Adrenal gland (tissue), 12 donors: Measurements from ENCODE around the gene APOB. TPM values are rescaled to one million over a fixed set of nuclear protein-coding genes. Genes with fewer than 3 reads are reported as not detected.

Source experiments
- DNase-seq, 7 donors: peaks; one replicate each; pipeline ENCODE4 v3.0.0-alpha.2; 2019 to 2020
- H3K27ac ChIP-seq, 5 donors: fragments of 200-600 bp; sonication (generic) in 4 of 5; 1 replicate in 3 of 5; 2 replicates in 2 of 5; pipeline versions ENCODE4 v1.5.1 to v1.8.0; 2016 to 2020; ENCODE audit warnings: mild to moderate bottlenecking in 1 of 5
- H3K27me3 ChIP-seq: fragments of 200-600 bp; 2 replicates; pipeline ENCODE4 v1.8.0; 2021
- H3K36me3 ChIP-seq, 2 donors: fragments of 200-600 bp; replicated peaks in 1 of 2; 1 replicate in 1 of 2; 2 replicates in 1 of 2; pipeline versions ENCODE4 v1.5.1 to v1.8.0; 2018 to 2022
- H3K4me1 ChIP-seq, 2 donors: fragments of 200-600 bp; replicated peaks in 1 of 2; 1 replicate in 1 of 2; 2 replicates in 1 of 2; pipeline versions ENCODE4 v1.5.1 to v1.8.0; 2018 to 2021
- H3K4me3 ChIP-seq, 4 donors: fragments of 200-600 bp; sonication (generic) in 3 of 4; one replicate each; pipeline ENCODE4 v1.5.1; 2016 to 2018
- H3K9me3 ChIP-seq, 3 donors: fragments of 200-600 bp; sonication (generic) in 1 of 3; replicated peaks in 1 of 3; 1 replicate in 2 of 3; 2 replicates in 1 of 3; pipeline versions ENCODE4 v1.5.1 to v1.8.0; 2016 to 2021
- CTCF ChIP-seq, 6 experiments: fragments of 450-650 bp in 4 of 6; fragments of 200-600 bp in 2 of 6; sonication (generic) in 1 of 6; IDR thresholded peaks; 1 replicate in 5 of 6; 2 replicates in 1 of 6; pipeline versions ENCODE4 v1.5.1 to v1.8.0; 2016 to 2021; ENCODE audit warnings: antibody characterized with exemption in 6 of 6, mild to moderate bottlenecking in 2 of 6, moderate library complexity in 1 of 6
- POLR2A ChIP-seq, 2 donors: fragments of 450-650 bp; IDR thresholded peaks; one replicate each; pipeline ENCODE4 v1.6.1; 2017; ENCODE audit warnings: antibody characterized with exemption in 2 of 2, mild to moderate bottlenecking in 2 of 2, moderate library complexity in 1 of 2
- WGBS, 4 donors: extraction: QIAGEN DNeasy Blood & Tissue Kit in 2 of 4; methylation state at CpG; one replicate each; pipeline versions ENCODE4 v1.1.5 to v1.1.7; 2013 to 2017; 5-methylcytosine and 5-hydroxymethylcytosine counted together
- intact Hi-C, 2 donors: fragments of 100-400 bp; cut with DNase I; formaldehyde crosslinking; loops; one replicate each; pipeline versions ENCODE4 v1.14.1 to v1.15.0; 2022 to 2023
- polyA plus RNA-seq, 3 donors: library from polyadenylated mRNA; stranded (reverse); fragments of 200-250 nt in 2 of 3; fragments of 350-450 nt in 1 of 3; fragmentation: Illumina TruSeq in 1 of 3; extraction: RNeasy Lipid Tissue Mini Kit (QIAGEN cat#74804) in 1 of 3; gene quantifications; one replicate each; pipeline ENCODE4 v1.2.3, GENCODE V29; 2013 to 2014
- total RNA-seq, 9 donors: library from RNA; depleted of rRNA in 4 of 9; stranded (reverse); fragments of >200 nt in 4 of 9; fragments of 120-200 nt in 1 of 9; fragmentation: NEBNext Ultra II Directional in 1 of 9; extraction: Animal tissue kit (Norgen Biotek cat#: 25700) in 1 of 9; gene quantifications; one replicate each; pipeline versions ENCODE4 v1.1.0 to v1.2.4, GENCODE V29; 2013 to 2023
- donor health status: healthy with polysubstance abuse.
- donor health status: Bipolar disorder and iron deficiency.
- donor health status: DM: yes; HTN: yes; CAD: no.
- donor health status: DM: no; HTN: no; CAD: no.
- donor health status: DM: no; HTN: no; CAD: no.
- donor health status: DM: yes; HTN: yes; CAD: no.

Gene APOB
- total and polyA plus RNA-seq, 12 donors = under 0.01 to 1.9 (median 0.16) TPM; not detected in 1

GRCh38 chr2:20959252-20959651 is 84.6 kb downstream of the APOB start:
- Histone ChIP-seq H3K27ac (no peak overlapping the region), H3K4me3 (no peak overlapping the region), H3K4me1 (no peaks in the 10 kb centered on the region), H3K9me3 (no peaks in the 10 kb centered on the region), H3K36me3 (no peaks in the 10 kb centered on the region), H3K27me3 (no peaks in the 10 kb centered on the region)
- 86 to 89% (median 89%) methylated on average over 4 of the region's 4 CpGs for WGBS, 4 donors
- intact Hi-C loops = no loop called here
- no peak for DNase-seq
- TF ChIP-seq CTCF (IDR thresholded peaks at IDR 0.05) = no peak
- TF ChIP-seq POLR2A (IDR thresholded peaks at IDR 0.05) = no peak

- TF ChIP-seq CTCF (IDR thresholded peaks at IDR 0.05) (no peak), POLR2A (IDR thresholded peaks at IDR 0.05) (no peak)
- Histone ChIP-seq H3K9me3 (no peaks in the 10 kb centered on the region), H3K27ac (no peak overlapping the region), H3K4me3 (no peak overlapping the region), H3K36me3 (no peaks in the 10 kb centered on the region), H3K4me1 (no peaks in the 10 kb centered on the region), H3K27me3 (no peaks in the 10 kb centered on the region)
- intact Hi-C loops = no loop called here
- 82 to 89% (median 84%) methylated on average over 14 to 21 of the region's 21 CpGs for WGBS, 4 donors
- no peak for DNase-seq
Observed at GRCh38 chr2:20957788-20958525, 85.9 kb downstream of the APOB start.

GRCh38 chr2:20955277-20956026 is 88.4 kb downstream of the APOB start:
- Histone ChIP-seq H3K4me3 (no peak overlapping the region), H3K9me3 (no peaks in the 10 kb centered on the region), H3K36me3 (no peaks in the 10 kb centered on the region), H3K27me3 (no peaks in the 10 kb centered on the region), H3K4me1 (no peaks in the 10 kb centered on the region), H3K27ac (no peak overlapping the region)
- 80 to 85% (median 83%) methylated on average over 7 to 10 of the region's 10 CpGs for WGBS, 4 donors
- no peak for DNase-seq
- intact Hi-C loops = no loop called here
- no peak for TF ChIP-seq CTCF (IDR thresholded peaks at IDR 0.05)
- TF ChIP-seq POLR2A (IDR thresholded peaks at IDR 0.05) = no peak

- no peak for DNase-seq
- 80 to 88% (median 85%) methylated on average over 10 of the region's 10 CpGs for WGBS, 4 donors
Observed at GRCh38 chr2:20953146-20953824, 90.6 kb downstream of the APOB start.

More at GRCh38 chr2:20953146-20953824, 90.6 kb downstream of the APOB start:
- Histone ChIP-seq H3K9me3 (no peaks in the 10 kb centered on the region), H3K4me3 (no peak overlapping the region), H3K27ac (no peak overlapping the region), H3K27me3 (no peaks in the 10 kb centered on the region), H3K4me1 (no peaks in the 10 kb centered on the region), H3K36me3 (no peaks in the 10 kb centered on the region)
- no peak for TF ChIP-seq POLR2A (IDR thresholded peaks at IDR 0.05)
- TF ChIP-seq CTCF (IDR thresholded peaks at IDR 0.05) = no peak
- intact Hi-C loops = no loop called here
